Ishikawa (cell line): ENCODE results near the gene METTL25B.

Experiments used
- CEBPB ChIP-seq: IDR thresholded peaks from 2 replicates; pipeline ENCODE4 v1.6.1; 2012
- CREB1 ChIP-seq: IDR thresholded peaks from 2 replicates; pipeline ENCODE4 v1.6.1; 2012; ENCODE audit warnings: low read depth
- EGR1 ChIP-seq: IDR thresholded peaks from 2 replicates; pipeline ENCODE4 v1.6.1; 2012
- EP300 ChIP-seq: IDR thresholded peaks from 2 replicates; pipeline ENCODE4 v1.6.1; 2012; ENCODE audit warnings: borderline replicate concordance
- FOXM1 ChIP-seq: IDR thresholded peaks from 2 replicates; pipeline ENCODE4 v1.6.1; 2012; ENCODE audit warnings: low read depth, borderline replicate concordance
- NFIC ChIP-seq: IDR thresholded peaks from 2 replicates; pipeline ENCODE4 v1.6.1; 2012
- RAD21 ChIP-seq: IDR thresholded peaks from 2 replicates; pipeline ENCODE4 v1.6.1; 2012; ENCODE audit warnings: low read depth
- TAF1 ChIP-seq: IDR thresholded peaks from 2 replicates; pipeline ENCODE4 v1.6.1; 2012; ENCODE audit warnings: low read depth, mild to moderate bottlenecking
- TCF12 ChIP-seq: IDR thresholded peaks from 2 replicates; pipeline ENCODE4 v1.6.1; 2012; ENCODE audit warnings: low read depth
- TEAD4 ChIP-seq: IDR thresholded peaks from 2 replicates; pipeline ENCODE4 v1.6.1; 2012
- YY1 ChIP-seq: IDR thresholded peaks from 2 replicates; pipeline ENCODE4 v1.6.1; 2012; ENCODE audit warnings: low read depth
- ZBTB7A ChIP-seq: IDR thresholded peaks from 2 replicates; pipeline ENCODE4 v1.6.1; 2012; ENCODE audit warnings: low read depth
- TF ChIP-seq, protein P1 (sequence below): IDR thresholded peaks from 2 replicates; pipeline ENCODE4 v1.6.1; 2012; ENCODE audit warnings: low read depth, mild to moderate bottlenecking
- TF ChIP-seq, protein P2 (sequence below): IDR thresholded peaks from 2 replicates; pipeline ENCODE4 v1.6.1; 2012
- TF ChIP-seq, protein P3 (sequence below): IDR thresholded peaks from 2 replicates; pipeline ENCODE4 v1.6.1; 2012

Gene METTL25B

DNA sequence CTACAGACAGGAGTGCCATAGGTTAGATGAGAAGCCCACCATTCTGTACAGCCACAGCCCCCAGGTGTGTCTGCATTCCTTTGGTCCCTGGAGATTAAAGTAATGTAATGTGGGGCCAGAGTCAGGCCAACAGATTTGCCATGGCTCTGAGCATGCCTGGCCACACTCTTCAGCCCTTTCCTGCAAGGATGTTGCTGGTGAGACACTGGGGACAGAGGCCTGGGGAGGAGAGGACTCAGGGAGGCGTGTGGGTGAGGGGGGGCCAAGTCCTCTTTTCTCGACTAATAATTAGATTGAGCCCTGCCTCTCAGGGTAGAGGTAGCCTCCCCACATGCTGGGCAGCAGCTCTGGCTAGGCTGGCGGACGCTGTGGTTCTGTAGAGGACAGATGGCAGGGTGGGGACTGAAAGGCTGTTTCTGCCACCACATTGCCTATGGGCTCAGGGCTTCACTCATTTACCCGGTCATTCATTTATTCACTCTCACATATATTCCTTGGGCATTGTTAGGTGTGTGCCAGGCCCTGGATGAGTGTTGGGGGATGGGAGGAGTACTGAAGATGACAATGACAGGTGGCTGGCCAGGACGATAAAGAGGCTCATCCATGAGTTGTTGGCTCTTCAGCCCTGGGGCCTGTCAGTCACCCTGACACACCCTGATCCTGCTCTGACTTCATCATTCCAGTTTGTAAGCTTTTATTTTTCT is 32.0 kb downstream of the METTL25B start:
- TF ChIP-seq, protein P1, sequence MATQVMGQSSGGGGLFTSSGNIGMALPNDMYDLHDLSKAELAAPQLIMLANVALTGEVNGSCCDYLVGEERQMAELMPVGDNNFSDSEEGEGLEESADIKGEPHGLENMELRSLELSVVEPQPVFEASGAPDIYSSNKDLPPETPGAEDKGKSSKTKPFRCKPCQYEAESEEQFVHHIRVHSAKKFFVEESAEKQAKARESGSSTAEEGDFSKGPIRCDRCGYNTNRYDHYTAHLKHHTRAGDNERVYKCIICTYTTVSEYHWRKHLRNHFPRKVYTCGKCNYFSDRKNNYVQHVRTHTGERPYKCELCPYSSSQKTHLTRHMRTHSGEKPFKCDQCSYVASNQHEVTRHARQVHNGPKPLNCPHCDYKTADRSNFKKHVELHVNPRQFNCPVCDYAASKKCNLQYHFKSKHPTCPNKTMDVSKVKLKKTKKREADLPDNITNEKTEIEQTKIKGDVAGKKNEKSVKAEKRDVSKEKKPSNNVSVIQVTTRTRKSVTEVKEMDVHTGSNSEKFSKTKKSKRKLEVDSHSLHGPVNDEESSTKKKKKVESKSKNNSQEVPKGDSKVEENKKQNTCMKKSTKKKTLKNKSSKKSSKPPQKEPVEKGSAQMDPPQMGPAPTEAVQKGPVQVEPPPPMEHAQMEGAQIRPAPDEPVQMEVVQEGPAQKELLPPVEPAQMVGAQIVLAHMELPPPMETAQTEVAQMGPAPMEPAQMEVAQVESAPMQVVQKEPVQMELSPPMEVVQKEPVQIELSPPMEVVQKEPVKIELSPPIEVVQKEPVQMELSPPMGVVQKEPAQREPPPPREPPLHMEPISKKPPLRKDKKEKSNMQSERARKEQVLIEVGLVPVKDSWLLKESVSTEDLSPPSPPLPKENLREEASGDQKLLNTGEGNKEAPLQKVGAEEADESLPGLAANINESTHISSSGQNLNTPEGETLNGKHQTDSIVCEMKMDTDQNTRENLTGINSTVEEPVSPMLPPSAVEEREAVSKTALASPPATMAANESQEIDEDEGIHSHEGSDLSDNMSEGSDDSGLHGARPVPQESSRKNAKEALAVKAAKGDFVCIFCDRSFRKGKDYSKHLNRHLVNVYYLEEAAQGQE, result no peak
- TF ChIP-seq, protein P2, sequence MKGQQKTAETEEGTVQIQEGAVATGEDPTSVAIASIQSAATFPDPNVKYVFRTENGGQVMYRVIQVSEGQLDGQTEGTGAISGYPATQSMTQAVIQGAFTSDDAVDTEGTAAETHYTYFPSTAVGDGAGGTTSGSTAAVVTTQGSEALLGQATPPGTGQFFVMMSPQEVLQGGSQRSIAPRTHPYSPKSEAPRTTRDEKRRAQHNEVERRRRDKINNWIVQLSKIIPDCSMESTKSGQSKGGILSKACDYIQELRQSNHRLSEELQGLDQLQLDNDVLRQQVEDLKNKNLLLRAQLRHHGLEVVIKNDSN, result no peak
- TF ChIP-seq, protein P3, sequence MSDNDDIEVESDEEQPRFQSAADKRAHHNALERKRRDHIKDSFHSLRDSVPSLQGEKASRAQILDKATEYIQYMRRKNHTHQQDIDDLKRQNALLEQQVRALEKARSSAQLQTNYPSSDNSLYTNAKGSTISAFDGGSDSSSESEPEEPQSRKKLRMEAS, result no peak
- TF ChIP-seq TAF1 (no peak), CREB1 (no peak), EGR1 (no peak), ZBTB7A (no peak), CEBPB (no peak), RAD21 (no peak)

DNA sequence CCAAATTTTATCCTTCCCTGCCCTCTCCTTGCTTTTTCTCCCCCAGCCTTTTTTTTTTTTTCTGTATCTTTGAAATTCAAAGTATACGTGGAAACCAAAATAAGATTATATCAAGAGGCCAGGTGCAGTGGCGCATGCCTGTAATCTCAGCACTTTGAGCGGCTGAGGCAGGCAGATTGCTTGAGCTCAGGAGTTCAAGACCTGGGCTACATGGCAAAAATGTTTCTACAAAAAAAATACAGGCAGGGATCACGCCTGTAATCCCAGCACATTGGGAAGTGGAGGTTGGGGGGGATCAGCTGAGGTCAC is 32.5 kb downstream of the METTL25B start:
- no peak for TF ChIP-seq TEAD4

DNA sequence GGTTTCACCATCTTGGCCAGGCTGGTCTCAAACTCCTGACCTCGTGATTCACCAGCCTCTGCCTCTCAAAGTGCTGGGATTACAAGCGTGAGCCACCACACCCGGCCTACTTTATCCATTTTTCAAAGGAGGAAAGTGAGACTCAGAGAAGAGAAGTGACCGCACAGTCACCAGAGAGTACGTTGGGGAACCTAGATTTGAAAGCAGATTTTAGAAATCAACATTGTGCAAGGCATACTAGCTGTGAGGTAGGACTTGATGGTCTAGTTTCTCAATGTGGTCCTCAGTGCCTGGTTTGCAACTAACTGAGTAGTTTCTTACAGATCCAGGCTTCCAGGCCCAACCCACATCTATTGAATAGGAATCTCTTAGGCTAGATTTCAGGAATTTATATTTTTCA is 37.4 kb downstream of the METTL25B start:
- TF ChIP-seq, protein P1, result no peak
- TF ChIP-seq, protein P3, result no peak
- TF ChIP-seq CREB1, result no peak
- TF ChIP-seq TAF1, result no peak
- no peak for TF ChIP-seq TCF12
- no peak for TF ChIP-seq TEAD4
- no peak for TF ChIP-seq EGR1
- TF ChIP-seq ZBTB7A, result no peak
- no peak for TF ChIP-seq YY1
- TF ChIP-seq EP300, result no peak
- TF ChIP-seq RAD21, result no peak
- TF ChIP-seq, protein P2, result no peak
- no peak for TF ChIP-seq CEBPB
- no peak for TF ChIP-seq FOXM1
- no peak for TF ChIP-seq NFIC

DNA sequence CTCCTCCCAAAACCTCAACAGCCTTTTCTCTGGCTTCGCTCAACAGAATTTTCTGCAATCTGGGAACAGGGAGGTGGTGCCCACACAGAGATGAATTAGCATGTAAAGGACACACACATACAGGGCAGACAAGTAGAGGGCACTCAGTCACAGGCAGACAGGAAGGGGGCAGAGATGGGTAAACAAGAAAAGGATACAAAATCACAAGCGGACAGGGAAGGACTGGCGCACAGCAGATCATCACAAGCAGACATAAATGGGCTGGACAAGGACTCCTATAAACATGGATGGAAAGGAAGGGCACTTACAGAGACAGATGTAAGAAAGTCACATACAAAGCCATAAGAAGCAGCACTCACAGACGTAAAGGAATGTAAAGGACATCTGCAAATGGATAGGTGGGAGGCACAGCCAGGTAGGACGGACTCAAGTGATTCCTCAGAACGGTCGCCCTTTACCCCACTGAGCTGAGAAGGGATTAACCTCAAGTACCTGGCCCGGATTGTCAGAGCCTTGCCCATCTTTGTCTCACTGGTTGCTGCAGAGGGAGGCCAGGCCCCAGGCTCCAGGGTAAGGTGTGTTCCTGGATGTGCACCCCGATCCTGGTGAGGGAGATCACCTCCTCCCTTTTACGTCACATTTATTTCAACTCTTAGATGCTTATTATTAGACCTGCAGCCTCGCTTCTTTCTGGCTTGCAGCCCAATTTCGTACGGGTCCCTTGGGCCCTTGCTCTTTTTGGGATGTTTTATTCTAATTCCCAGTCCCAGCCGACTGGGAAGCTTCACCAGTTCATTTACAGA is 38.2 kb downstream of the METTL25B start:
- TF ChIP-seq, protein P3, result no peak
- TF ChIP-seq TAF1 (no peak), TCF12 (no peak), ZBTB7A (no peak), EP300 (no peak)
- TF ChIP-seq, protein P1, result no peak
- TF ChIP-seq, protein P2, result no peak
